A172 (cell line): Measurements from ENCODE around the gene TUBGCP6. TPM values are rescaled to one million over a fixed set of nuclear protein-coding genes. Genes with fewer than 3 reads are reported as not detected.

Experiments
- DNase-seq: peaks from one replicate; pipeline ENCODE4 v3.0.0-alpha.2; 2015; ENCODE audit warnings: low spot score
- total RNA-seq: library from RNA; depleted of rRNA; stranded (reverse); fragments of >200 nt; shearing (Covaris generic); gene quantifications from 2 replicates; pipeline ENCODE4 v1.2.3, GENCODE V29; 2014

The TUBGCP6 gene
- total RNA-seq, 1 experiment from 2014 or later = 10.6 TPM

GRCh38 chr22:50182176-50183081 lies 62.4 kb downstream of the TUBGCP6 start:
- DNase-seq = no peak

- DNase-seq = no peak
These were observed 63.9 kb downstream of the TUBGCP6 start for GRCh38 chr22:50180727-50181521.

GRCh38 chr22:50179937-50180726 lies 64.7 kb downstream of the TUBGCP6 start:
- no peak for DNase-seq

GRCh38 chr22:50178871-50179869 lies 65.7 kb downstream of the TUBGCP6 start:
- no peak for DNase-seq

GRCh38 chr22:50178471-50178864 lies 66.4 kb downstream of the TUBGCP6 start:
- DNase-seq = no peak

GRCh38 chr22:50177537-50178470 lies 67.0 kb downstream of the TUBGCP6 start:
- DNase-seq = no peak

- DNase-seq = no peak
These were observed 67.8 kb downstream of the TUBGCP6 start for GRCh38 chr22:50176850-50177536.

- DNase-seq = no peak
These were observed 68.6 kb downstream of the TUBGCP6 start for GRCh38 chr22:50175921-50176849.

GRCh38 chr22:50175191-50175461 lies 69.7 kb downstream of the TUBGCP6 start:
- DNase-seq = no peak

- no peak for DNase-seq
These were observed 70.2 kb downstream of the TUBGCP6 start for GRCh38 chr22:50174382-50175190.

- DNase-seq = no peak
These were observed 70.9 kb downstream of the TUBGCP6 start for GRCh38 chr22:50173983-50174355.

- DNase-seq = no peak
These were observed 71.4 kb downstream of the TUBGCP6 start for GRCh38 chr22:50173311-50173982.

GRCh38 chr22:50171965-50172421 lies 72.8 kb downstream of the TUBGCP6 start:
- no peak for DNase-seq

- DNase-seq = no peak
These were observed 73.4 kb downstream of the TUBGCP6 start for GRCh38 chr22:50171319-50171964.

- no peak for DNase-seq
These were observed 74.1 kb downstream of the TUBGCP6 start, which contains the start of gene PANX2 for GRCh38 chr22:50170453-50171318. PANX2 (plus strand) TSS chr22:50170731; CDS start chr22:50170731, 0 bp downstream.
